K562 (cell line): Measurements from ENCODE around the gene NUCB2. TPM values are rescaled to one million over a fixed set of nuclear protein-coding genes. Genes with fewer than 3 reads are reported as not detected.
A peak's percentile ranks its signal among the peaks of the same experiment; 100 is the strongest.

Source experiments
- ATAC-seq: fragments of 200-7000 bp; cut with Tn5 transposase; 3 replicates; pipeline ENCODE4 v1.9.1; 2020; ENCODE audit warnings: moderate library complexity
- BruUV-seq: library from RNA; stranded (reverse); fragments of 400-500 nt; replicated peaks from 2 replicates; lab custom pipeline; 2021; lab: Mats Ljungman, UMichigan
- CTCF ChIA-PET: fragments of 300-600 bp; formaldehyde crosslinking; extraction: SDS; loops from one replicate; lab custom pipeline; 2021; ENCODE audit warnings: low intra/inter-chr PET ratio; lab: Yijun Ruan, JAX
- POLR2A ChIA-PET: fragments of 300-600, 350-650 bp; sonication (Branson Sonifier 250); formaldehyde crosslinking; extraction: SDS; loops from one replicate; lab custom pipeline; 2021; ENCODE audit warnings: antibody characterized with exemption, inconsistent platforms; lab: Yijun Ruan, JAX
- DNase-seq, 4 experiments: peaks; one replicate each; pipeline versions ENCODE4 v3.0.0 to v3.0.0-alpha.2; 2011 to 2018; ENCODE audit warnings: low spot score in 3 of 4, mixed read lengths in 3 of 4; ENCODE audit errors: extremely low read depth in 1 of 4
- FAIRE-seq: peaks from 2 replicates; lab custom pipeline; 2011; peaks lifted over from hg19 to GRCh38; lab: Jason Lieb, UNC
- H2AFZ ChIP-seq: 2 replicates; pipeline ENCODE4 v1.6.0; 2011; ENCODE audit warnings: low read depth, low read length, control low read depth, inconsistent platforms
- H3K27ac ChIP-seq: fragments of 200-600 bp; 3 replicates; pipeline ENCODE4 v1.8.0; 2011; ENCODE audit warnings: low read depth, mild to moderate bottlenecking, control low read depth, inconsistent platforms, low read length, moderate library complexity, mixed read lengths; ENCODE audit errors: extremely low read depth
- H3K27me3 ChIP-seq, 2 experiments: fragments of 300-600 bp in 1 of 2; 2 replicates in 1 of 2; 3 replicates in 1 of 2; pipeline versions ENCODE4 v1.6.0 to v1.8.0; 2011; ENCODE audit warnings: inconsistent platforms in 2 of 2, low read length in 2 of 2, mild to moderate bottlenecking in 1 of 2, mixed read lengths in 1 of 2, moderate library complexity in 1 of 2; ENCODE audit not compliant: control insufficient read depth in 2 of 2, insufficient read depth in 2 of 2
- H3K36me3 ChIP-seq: fragments of 300-600 bp; 3 replicates; pipeline ENCODE4 v1.8.0; 2011; ENCODE audit warnings: mild to moderate bottlenecking, low read length, inconsistent platforms; ENCODE audit not compliant: control insufficient read depth, insufficient read depth
- H3K4me1 ChIP-seq, 2 experiments: fragments of 200-600 bp in 1 of 2; replicated peaks in 1 of 2; 2 replicates in 1 of 2; 3 replicates in 1 of 2; pipeline versions ENCODE4 v1.5.1 to v1.8.0; 2011; ENCODE audit warnings: inconsistent platforms in 2 of 2, low read length in 2 of 2, mild to moderate bottlenecking in 1 of 2, mixed read lengths in 1 of 2, moderate library complexity in 1 of 2; ENCODE audit not compliant: control insufficient read depth in 2 of 2, insufficient read depth in 2 of 2
- H3K4me2 ChIP-seq: 2 replicates; pipeline ENCODE4 v1.6.1; 2011; ENCODE audit warnings: low read length, control low read depth, inconsistent platforms, mixed read lengths; ENCODE audit not compliant: insufficient read depth
- H3K4me3 ChIP-seq: fragments of 200-600 bp; sonication (generic), shearing (Covaris generic); 2 replicates; pipeline ENCODE4 v1.5.1; 2016; ENCODE audit warnings: control low read depth, inconsistent platforms
- H3K79me2 ChIP-seq: fragments of 200-600 bp; 3 replicates; pipeline ENCODE4 v1.8.0; 2011; ENCODE audit warnings: low read length, inconsistent platforms; ENCODE audit not compliant: control insufficient read depth, insufficient read depth
- H3K9ac ChIP-seq, 2 experiments: 2 replicates each; pipeline versions ENCODE4 v1.6.0 to v1.6.1; 2011; ENCODE audit warnings: low read depth in 2 of 2, low read length in 2 of 2, control low read depth in 1 of 2, inconsistent platforms in 1 of 2, mild to moderate bottlenecking in 1 of 2, mixed read lengths in 1 of 2; ENCODE audit not compliant: insufficient read depth in 1 of 2
- H3K9me1 ChIP-seq: one replicate; pipeline ENCODE4 v1.6.0; 2011; ENCODE audit warnings: inconsistent platforms, mild to moderate bottlenecking, low read length, moderate library complexity; ENCODE audit not compliant: control insufficient read depth, insufficient read depth
- H3K9me3 ChIP-seq: replicated peaks from 2 replicates; pipeline ENCODE4 v1.5.1; 2011; ENCODE audit warnings: low read depth, low read length, inconsistent platforms; ENCODE audit not compliant: control insufficient read depth, insufficient read depth
- H4K20me1 ChIP-seq: replicated peaks from 2 replicates; pipeline ENCODE4 v1.6.1; 2011; ENCODE audit warnings: low read length, inconsistent platforms, mixed read lengths; ENCODE audit not compliant: control insufficient read depth, insufficient read depth
- C11orf30 ChIP-seq: fragments of 450-650 bp; IDR thresholded peaks from 2 replicates; pipeline ENCODE4 v1.6.1; 2016; ENCODE audit warnings: low read depth, mild to moderate bottlenecking
- MAFF ChIP-seq: IDR thresholded peaks from 2 replicates; pipeline ENCODE4 v1.6.1; 2012; ENCODE audit warnings: low read length, improper control_type of control experiment
- NFE2 ChIP-seq: IDR thresholded peaks from 2 replicates; pipeline ENCODE4 v1.6.1; 2014; ENCODE audit warnings: antibody characterized with exemption, low read depth
- PRMT5 ChIP-seq: sonication (generic); formaldehyde crosslinking; IDR thresholded peaks from 2 replicates; pipeline ENCODE4 v1.5.0; 2020; ENCODE audit warnings: missing genetic modification reagents
- SMARCA4 ChIP-seq: fragments of 450-650 bp; IDR thresholded peaks from 2 replicates; pipeline ENCODE4 v1.6.1; 2016
- TOE1 ChIP-seq, 2 experiments: fragments of 450-650 bp in 1 of 2; sonication (generic) in 1 of 2; formaldehyde crosslinking in 1 of 2; IDR thresholded peaks; 2 replicates each; pipeline versions ENCODE4 v1.7.1 to v1.8.0; 2016 to 2022; ENCODE audit warnings: borderline replicate concordance in 2 of 2, mild to moderate bottlenecking in 2 of 2, antibody characterized with exemption in 1 of 2, inconsistent platforms in 1 of 2, low read depth in 1 of 2, missing genetic modification reagents in 1 of 2, moderate library complexity in 1 of 2
- ZBTB49 ChIP-seq: sonication (generic); formaldehyde crosslinking; IDR thresholded peaks from 2 replicates; pipeline ENCODE4 v1.8.0; 2022; ENCODE audit warnings: missing genetic modification reagents, mild to moderate bottlenecking, borderline replicate concordance
- ZNF217 ChIP-seq: sonication (generic); formaldehyde crosslinking; IDR thresholded peaks from 2 replicates; pipeline ENCODE4 v1.8.0; 2022; ENCODE audit warnings: mild to moderate bottlenecking, missing genetic modification reagents
- ZNF224 ChIP-seq: sonication (generic); formaldehyde crosslinking; IDR thresholded peaks from 2 replicates; pipeline ENCODE4 v1.8.0; 2022; ENCODE audit warnings: mild to moderate bottlenecking, missing genetic modification reagents
- ZNF316 ChIP-seq: fragments of 450-650 bp; IDR thresholded peaks from 2 replicates; pipeline ENCODE4 v1.6.1; 2016
- ZNF592 ChIP-seq: fragments of 450-650 bp; IDR thresholded peaks from 2 replicates; pipeline ENCODE4 v1.6.1; 2017; ENCODE audit warnings: antibody characterized with exemption, mild to moderate bottlenecking
- ZNF778 ChIP-seq: fragments of 450-650 bp; formaldehyde crosslinking; IDR thresholded peaks from 2 replicates; pipeline ENCODE4 v1.4.0; 2020; ENCODE audit warnings: mild to moderate bottlenecking, moderate library complexity
- WGBS: fragments of 100-300 bp; shearing (Covaris generic); methylation state at CpG from one replicate; pipeline ENCODE4 v1.1.6; 2016; ENCODE audit warnings: low coverage, mixed read lengths; ENCODE audit not compliant: insufficient coverage; ENCODE audit errors: missing lambda C conversion rate; 5-methylcytosine and 5-hydroxymethylcytosine counted together
- in situ Hi-C: fragments of 300-500 bp; cut with MboI; formaldehyde crosslinking; loops from 4 replicates; pipeline ENCODE4 v1.15.0; 2018; ENCODE audit warnings: inconsistent platforms, mixed read lengths
- intact Hi-C: fragments of 100-400 bp; cut with micrococcal nuclease; formaldehyde crosslinking; loops from 2 replicates; pipeline ENCODE4 v1.14.2; 2022
- polyA plus RNA-seq, 8 experiments: library from polyadenylated mRNA; depleted of rRNA in 4 of 8; stranded (reverse) in 5 of 8; unstranded in 3 of 8; fragments of >200 nt; fragmentation: Nextera tagmentation in 2 of 8; fragmentation: Illumina TruSeq in 1 of 8; extraction: Ambion mirVana in 2 of 8; extraction: Trizol in 1 of 8; gene quantifications; 2 replicates each; pipeline versions ENCODE4 v1.2.1 to v1.2.3, GENCODE V29; 2011 to 2014; ENCODE audit warnings: inconsistent platforms in 1 of 8, missing spikeins in 1 of 8
- total RNA-seq, 7 experiments: library from RNA; depleted of rRNA in 6 of 7; stranded (reverse); fragments of >200 nt in 6 of 7; fragmentation: Illumina TruSeq in 2 of 7; extraction: Trizol in 2 of 7; gene quantifications; 2 replicates each; pipeline versions ENCODE4 v1.2.1 to v1.2.3, GENCODE V29; 2011 to 2021; ENCODE audit warnings: low replicate concordance in 1 of 7
- TF ChIP-seq, protein P1 (sequence below): fragments of 250-450 bp; sonication (Bioruptor Pico); IDR thresholded peaks from 2 replicates; pipeline ENCODE4 v1.8.0; 2022; ENCODE audit warnings: moderate library complexity, mild to moderate bottlenecking, inconsistent platforms
- TF ChIP-seq, protein P2 (sequence below): sonication (generic); IDR thresholded peaks from 2 replicates; pipeline ENCODE4 v1.6.1; 2016

Gene NUCB2
- total and polyA plus RNA-seq, 9 of the 15 experiments (the other 6 are each of a cell fraction or from before 2014, with no cell fraction given): 54.0 to 108 (median 84.6) TPM

DNA sequence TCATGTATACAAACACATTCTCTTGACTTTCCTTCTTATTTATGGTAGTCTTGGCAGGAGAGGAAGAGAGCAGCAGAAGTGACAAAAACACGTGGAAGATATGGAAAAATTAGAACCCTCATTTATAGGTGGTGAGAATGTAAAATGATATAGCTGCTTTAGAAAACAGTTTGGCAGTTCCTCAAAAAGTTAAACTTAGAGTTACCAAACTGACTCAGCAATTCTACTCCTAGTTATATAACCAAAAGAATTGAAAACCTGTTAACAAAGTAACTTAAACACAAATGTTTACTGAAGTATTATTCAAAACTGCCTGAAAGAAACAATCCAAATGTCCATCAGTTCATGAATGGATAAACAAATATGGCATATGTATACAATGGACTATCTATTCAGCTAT lies 16.8 kb downstream of the NUCB2 start:
- Histone ChIP-seq H2AFZ (peak overlapping the region; percentile 25; the same call in 1 of the 2 replicates), H3K4me3 (no peak overlapping the region), H3K9me3 (no peaks in the 10 kb centered on the region), H3K4me1 (no peaks in the 10 kb centered on the region; a peak in 2 of 5 replicates), H3K9me1 (no peaks in the 10 kb centered on the region), H3K4me2 (peak overlapping the region; percentile 12; the same call in 1 of the 2 replicates), H3K9ac (no peak overlapping the region), H3K36me3 (peaks cover 21% of the 10 kb centered on the region; the same call in 2 of the 3 replicates), H3K27ac (no peak overlapping the region), H3K27me3 (no peaks in the 10 kb centered on the region), H3K79me2 (no peaks in the 10 kb centered on the region), H4K20me1 (no peaks in the 10 kb centered on the region)
- in situ Hi-C loops: no loop called here
- intact Hi-C loops: no loop called here
- ChIA-PET POLR2A (no interaction called here), CTCF (no interaction called here)
- FAIRE-seq (no peak), DNase-seq (no peak), ATAC-seq (no peak; the same call in 2 of the 3 replicates)
- BruUV-seq: no TSS peak
- WGBS: 0% methylated on average over 1 of the region's 1 CpG
- TF ChIP-seq PRMT5 (CRISPR knock-in tag): no peak
- TF ChIP-seq NFE2: peak; percentile 74
- TF ChIP-seq, protein P1, sequence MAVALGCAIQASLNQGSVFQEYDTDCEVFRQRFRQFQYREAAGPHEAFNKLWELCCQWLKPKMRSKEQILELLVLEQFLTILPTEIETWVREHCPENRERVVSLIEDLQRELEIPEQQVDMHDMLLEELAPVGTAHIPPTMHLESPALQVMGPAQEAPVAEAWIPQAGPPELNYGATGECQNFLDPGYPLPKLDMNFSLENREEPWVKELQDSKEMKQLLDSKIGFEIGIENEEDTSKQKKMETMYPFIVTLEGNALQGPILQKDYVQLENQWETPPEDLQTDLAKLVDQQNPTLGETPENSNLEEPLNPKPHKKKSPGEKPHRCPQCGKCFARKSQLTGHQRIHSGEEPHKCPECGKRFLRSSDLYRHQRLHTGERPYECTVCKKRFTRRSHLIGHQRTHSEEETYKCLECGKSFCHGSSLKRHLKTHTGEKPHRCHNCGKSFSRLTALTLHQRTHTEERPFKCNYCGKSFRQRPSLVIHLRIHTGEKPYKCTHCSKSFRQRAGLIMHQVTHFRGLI: no peak
- TF ChIP-seq, protein P2, sequence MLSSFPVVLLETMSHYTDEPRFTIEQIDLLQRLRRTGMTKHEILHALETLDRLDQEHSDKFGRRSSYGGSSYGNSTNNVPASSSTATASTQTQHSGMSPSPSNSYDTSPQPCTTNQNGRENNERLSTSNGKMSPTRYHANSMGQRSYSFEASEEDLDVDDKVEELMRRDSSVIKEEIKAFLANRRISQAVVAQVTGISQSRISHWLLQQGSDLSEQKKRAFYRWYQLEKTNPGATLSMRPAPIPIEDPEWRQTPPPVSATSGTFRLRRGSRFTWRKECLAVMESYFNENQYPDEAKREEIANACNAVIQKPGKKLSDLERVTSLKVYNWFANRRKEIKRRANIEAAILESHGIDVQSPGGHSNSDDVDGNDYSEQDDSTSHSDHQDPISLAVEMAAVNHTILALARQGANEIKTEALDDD: peak; percentile 43; the same call in 1 of the 2 replicates
- TF ChIP-seq SMARCA4: no peak
- TF ChIP-seq ZNF592: 0 out of 2 replicates have a peak, but pooled peaks have one; percentile 12
- TF ChIP-seq ZBTB49: no peak
- peak; percentile 94 for TF ChIP-seq C11orf30
- TF ChIP-seq MAFF: peak; percentile 86
- TF ChIP-seq TOE1 (IDR thresholded peaks at IDR 0.05; ENCODE audit: borderline replicate concordance): no peak
- TF ChIP-seq TOE1 (CRISPR knock-in tag; IDR thresholded peaks at IDR 0.05; ENCODE audit: borderline replicate concordance, low read depth): no peak
- no peak for TF ChIP-seq ZNF217 (CRISPR knock-in tag)
- TF ChIP-seq ZNF316: peak; percentile 96
- TF ChIP-seq ZNF778 (CRISPR knock-in tag): no peak
- TF ChIP-seq ZNF224 (CRISPR knock-in tag): no peak
